ENCODE results near the gene TPRA1.
A peak's percentile ranks its signal among the peaks of the same experiment; 100 is the strongest.

TPRA1 gene

GRCh38 chr3:127560051-127560787 lies 30.3 kb downstream of the TPRA1 start:
- DNase-seq (ENCODE audit: low spot score): no peak

DNA sequence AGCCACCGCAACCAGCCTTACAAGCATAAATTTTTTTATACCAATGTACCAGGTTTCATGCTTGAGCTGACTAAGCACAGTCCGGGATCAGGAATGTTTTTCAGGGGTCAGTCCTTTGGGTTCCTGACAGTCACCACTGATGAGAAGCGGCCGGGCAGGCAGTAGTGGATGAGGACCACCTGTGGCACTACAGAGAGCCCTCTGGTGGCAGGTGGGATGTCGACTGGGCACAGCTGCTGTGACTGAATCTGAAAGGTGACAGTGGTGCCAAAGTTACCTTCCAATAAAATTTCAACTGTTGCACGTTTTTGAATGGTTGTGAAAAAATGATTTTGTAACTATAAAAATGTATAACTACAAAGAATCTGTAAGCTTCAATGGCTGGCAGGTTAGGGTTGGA lies 34.0 kb downstream of the TPRA1 start:
- DNase-seq (ENCODE audit: low spot score): no peak

- DNase-seq (ENCODE audit: low spot score): no peak
These were observed 35.4 kb downstream of the TPRA1 start for GRCh38 chr3:127555108-127555507.

DNA sequence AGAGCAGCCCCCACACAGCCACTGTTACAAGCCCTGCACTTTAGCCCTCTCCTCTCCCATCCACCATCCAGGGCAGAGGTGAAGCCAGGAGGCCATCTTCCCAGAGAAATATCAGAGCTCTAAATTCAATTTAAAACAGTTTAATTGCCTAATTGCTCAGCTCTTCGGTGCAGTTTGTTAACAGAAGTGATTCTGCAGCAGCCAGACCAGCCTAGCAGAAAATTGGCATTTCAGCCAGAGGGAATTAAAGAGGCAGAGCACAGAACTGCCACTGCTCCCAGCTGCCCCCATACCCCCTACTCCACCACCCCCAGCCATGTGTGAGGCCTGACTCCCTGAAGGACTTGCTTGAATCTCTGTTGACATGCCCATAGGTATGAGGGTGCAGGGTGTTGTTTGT lies 38.5 kb downstream of the TPRA1 start:
- DNase-seq (ENCODE audit: low spot score): no peak

DNA sequence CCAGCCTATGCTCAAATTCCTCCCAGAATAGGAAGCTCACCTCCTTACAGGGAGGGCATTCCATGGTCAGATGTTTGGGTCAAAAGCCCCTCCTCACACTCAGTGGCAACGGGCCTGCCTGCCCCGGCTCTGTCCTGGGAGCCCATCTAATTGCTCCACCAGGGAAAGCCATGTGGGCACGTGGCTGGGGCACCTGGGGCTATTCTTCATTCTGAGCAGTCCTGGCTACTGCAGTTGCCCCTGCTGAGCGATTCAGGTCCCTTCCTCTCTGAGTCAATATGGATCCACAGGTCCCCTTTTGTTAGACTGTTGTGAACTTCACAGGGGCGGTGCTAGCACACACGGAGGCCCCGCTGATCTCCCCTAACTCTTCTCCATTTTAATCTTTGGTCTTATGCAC lies 39.4 kb downstream of the TPRA1 start:
- DNase-seq (ENCODE audit: low spot score): no peak

DNA sequence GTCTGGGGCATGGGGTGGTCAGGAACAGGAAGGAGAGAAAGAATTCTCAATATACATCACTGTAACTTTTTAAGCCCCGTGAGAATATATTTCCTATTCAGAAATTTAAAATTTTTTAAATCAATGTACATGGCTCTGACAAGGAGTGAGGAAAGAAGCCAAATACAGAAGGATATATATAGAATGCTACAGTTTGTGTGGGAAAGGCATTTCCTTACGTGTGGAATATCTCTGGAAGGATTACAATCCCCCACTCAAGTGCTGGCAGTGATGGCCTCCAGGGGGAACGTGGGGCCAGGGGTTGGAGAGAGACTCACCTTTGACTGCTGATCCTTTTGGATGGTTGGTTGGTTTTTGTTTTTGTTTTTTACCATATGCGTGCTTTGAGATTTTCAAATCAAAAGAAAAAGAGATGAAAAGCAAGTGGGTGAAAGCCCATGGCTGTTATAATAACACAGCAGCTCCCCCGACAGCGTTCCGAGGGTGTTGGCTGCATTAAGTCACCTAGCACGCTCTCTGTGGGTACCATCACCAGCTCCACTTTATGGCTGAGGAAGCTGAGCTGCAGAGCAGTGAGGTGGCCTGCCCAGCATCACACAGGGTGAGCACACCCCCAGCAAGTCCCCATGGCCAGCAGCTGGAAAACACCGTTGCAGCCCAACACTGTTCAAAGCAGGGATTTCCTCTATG lies 39.9 kb downstream of the TPRA1 start:
- DNase-seq (ENCODE audit: low spot score): no peak

DNA sequence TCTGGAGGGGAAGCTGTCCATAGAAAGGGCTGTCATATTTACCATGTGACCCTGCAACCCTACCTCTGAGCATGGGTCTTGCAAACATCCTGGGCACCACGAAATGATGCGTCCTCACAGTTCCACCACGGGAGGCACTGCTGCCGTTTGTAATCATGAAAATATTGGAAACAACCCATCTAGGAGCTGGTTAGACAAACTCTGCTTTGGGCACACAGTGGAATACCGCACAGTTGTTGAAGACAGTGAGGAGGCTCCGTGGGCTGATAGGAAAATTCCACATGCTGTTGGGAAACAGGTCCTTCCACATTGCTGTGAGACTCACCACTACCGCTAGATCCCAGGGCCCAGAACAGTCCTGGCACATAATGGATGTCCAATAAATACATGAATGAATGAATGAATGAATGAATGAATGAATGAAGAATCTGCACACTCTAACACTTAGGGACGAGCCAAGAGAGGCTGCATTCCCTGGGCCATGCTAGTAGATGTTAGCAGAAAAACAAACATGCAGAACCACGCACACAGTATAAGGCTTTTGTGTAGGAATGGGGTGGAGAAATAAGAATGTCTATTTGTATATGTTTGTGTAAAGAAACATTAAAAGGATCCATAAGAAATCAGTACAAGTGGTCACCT lies 40.6 kb downstream of the TPRA1 start:
- no peak for DNase-seq (ENCODE audit: low spot score)

DNA sequence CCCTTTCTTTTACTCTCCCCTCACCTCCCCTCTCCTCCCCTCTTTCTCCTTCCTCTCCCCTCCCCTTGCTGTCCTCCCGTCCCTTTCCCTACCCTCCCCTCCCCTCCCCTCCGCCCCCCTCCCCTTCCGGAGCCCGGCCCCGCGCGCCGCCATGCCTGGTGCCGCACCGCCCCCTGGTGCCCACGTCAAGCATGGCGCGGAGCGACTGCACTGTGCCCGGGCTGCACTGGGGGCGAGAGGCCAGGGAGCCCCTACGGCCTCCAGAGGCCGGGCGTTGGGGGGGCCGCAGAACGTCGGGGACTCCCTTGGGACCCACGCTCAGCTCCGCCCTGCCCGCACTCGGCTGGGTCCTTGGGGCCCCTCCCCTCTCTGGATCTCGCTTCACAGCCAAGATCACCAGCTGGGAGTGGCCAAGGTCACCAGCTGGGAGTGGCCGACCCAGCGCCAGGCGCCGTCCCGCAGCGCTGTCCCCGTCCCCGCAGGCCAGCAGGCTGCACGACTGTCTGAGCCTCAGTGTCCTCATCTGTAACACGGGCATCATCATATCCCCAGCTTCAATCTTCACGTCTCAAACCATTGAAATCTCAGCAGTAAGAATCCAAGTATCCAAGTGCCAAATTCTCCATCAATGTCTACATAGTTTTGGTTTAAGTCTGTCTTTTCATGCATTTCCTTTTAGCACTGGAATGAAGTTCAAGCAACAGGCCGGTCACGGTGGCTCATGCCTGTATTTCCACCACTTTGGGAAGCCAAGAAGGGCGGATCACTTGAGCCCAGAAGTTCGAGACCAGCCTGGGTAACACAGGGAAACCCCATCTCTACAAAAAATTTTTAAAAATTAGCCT lies 42.5 kb downstream of the TPRA1 start:
- peak; percentile 68 for DNase-seq (ENCODE audit: low spot score)

- DNase-seq (ENCODE audit: low spot score): no peak
These were observed 43.4 kb downstream of the TPRA1 start for GRCh38 chr3:127546970-127547733.

DNA sequence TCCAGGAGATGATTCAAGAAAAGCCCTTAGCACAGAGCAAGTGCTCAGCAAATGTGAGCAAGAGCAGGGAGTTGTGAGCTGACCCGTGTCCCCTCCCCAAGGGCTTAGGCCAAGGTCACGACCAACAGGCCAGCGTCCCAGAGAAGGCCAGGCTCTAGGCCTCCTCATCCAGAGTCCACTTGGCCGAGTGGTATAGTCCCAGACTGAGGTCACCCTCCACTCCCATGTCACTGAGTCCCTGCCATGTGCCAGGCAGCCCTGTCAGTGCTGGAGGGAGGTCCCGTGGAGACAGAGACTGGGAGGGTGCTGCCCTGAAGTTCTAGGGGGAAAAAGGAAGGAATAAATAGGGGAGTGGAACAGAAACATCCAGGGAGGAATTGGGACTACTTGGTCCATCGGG lies 44.0 kb downstream of the TPRA1 start:
- no peak for DNase-seq (ENCODE audit: low spot score)

DNA sequence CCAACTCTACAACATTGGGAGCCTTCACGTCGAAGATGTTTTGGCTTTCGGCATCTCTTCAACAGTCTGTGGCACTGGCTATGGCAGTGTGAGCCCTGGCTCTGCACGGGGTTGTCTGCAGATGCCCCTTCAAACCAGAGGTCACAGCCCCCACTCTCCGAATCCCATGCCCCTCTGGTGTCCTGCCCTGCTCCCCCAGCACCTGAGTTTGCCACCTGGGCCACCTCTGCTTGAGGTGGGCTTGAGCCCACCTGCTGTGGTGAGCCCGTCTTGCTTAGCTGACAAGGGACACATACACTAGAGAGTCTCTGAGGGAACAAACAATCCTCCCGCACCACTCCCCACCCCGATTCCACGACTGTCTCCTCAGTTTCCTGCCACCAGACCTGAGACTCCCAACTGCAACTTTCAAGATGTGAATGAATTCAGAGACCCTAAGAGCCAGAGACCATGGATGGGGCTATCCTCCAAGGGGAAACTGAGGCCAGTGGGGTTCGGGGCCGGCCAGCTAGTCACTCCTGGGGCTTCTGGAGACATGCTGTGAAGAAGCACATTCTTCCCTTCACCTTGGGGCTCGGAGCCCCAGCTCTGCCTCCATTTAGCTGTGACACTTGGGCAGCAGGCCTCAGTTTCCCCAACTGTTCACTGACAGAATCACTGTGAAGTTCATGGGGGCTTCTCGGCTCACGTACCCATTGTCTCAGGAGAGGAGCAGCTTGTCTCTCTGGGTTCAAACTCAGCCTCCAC lies 44.6 kb downstream of the TPRA1 start:
- no peak for DNase-seq (ENCODE audit: low spot score)

- no peak for DNase-seq (ENCODE audit: low spot score)
These were observed 45.3 kb downstream of the TPRA1 start for GRCh38 chr3:127545216-127545615.

- no peak for DNase-seq (ENCODE audit: low spot score)
These were observed 45.7 kb downstream of the TPRA1 start for GRCh38 chr3:127544803-127545201.

DNA sequence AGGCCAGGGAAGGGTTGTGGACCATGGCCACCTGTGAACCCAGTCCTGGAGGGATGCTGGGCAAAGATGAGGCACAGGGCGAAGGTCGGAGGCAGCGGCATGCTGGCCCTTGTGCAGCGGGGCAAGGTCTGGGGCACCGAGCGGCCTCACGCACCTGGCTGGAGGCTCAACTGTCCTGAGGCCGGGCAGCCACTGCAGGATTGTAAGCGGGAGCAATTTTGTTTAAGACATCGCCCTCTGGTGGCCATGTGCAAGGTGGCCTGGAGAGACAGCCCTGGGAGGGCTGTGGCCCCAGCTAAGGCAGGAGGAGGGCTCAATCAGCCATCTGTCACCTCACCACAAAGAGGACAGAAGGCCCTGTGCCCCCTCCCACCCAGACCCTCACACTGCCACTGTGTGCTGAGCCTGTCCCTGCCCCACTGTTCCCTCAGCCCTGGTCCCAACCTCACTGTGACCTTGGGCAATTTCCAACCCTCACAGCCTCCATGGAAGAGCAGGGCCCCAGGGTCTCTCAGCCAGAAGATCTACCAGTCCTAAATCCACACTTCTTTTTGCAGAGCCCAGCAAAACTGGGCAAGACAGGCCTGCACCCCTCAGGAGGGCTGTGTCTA lies 46.2 kb downstream of the TPRA1 start:
- peak; percentile 62 for DNase-seq (ENCODE audit: low spot score)

- DNase-seq (ENCODE audit: low spot score): no peak
These were observed 47.1 kb downstream of the TPRA1 start for GRCh38 chr3:127543441-127543840.

DNA sequence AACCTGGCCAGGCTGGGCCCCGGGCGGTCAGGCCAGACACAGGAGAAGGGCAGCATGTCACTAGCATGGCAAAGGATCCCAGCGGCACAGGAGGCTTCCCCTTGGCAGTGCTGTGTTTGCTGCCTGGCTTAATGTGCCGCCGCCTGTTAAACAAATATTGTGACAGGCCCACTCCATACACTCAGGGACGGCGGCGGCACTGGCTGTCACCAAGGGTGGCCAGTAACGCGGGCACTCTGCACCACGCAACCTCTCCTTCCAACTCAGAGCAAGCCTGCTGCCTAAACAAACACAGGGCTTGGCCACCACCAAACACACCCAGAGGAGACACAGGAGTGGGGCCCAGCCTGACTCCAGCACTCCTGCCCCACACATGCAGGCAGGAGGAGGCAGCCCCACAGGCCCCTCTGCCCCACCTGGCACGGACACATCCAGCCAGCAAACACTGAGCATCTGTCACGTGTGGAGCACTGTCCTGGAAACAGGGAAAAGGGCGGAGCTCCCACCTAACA lies 48.0 kb downstream of the TPRA1 start:
- DNase-seq (ENCODE audit: low spot score): no peak

DNA sequence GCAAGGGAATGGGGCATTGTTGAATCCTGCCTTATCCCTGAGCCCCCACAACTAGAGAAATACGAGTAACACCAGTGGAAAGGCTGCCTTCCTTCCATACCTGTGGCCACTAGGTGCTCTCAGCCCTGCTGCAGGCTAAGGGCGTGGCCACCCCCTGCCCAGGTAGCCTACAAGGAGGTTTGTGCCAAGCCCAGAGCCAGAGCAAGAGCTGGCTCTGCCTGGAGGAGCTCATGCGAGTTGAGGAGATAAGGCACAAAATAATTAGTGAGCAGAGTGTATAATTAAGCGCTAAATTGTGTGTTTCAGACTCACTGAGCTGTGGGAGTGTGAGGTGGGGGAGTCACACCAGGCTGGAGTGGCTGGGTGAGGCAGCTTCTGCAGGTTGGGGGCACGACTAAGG lies 49.2 kb downstream of the TPRA1 start:
- DNase-seq (ENCODE audit: low spot score): no peak

DNA sequence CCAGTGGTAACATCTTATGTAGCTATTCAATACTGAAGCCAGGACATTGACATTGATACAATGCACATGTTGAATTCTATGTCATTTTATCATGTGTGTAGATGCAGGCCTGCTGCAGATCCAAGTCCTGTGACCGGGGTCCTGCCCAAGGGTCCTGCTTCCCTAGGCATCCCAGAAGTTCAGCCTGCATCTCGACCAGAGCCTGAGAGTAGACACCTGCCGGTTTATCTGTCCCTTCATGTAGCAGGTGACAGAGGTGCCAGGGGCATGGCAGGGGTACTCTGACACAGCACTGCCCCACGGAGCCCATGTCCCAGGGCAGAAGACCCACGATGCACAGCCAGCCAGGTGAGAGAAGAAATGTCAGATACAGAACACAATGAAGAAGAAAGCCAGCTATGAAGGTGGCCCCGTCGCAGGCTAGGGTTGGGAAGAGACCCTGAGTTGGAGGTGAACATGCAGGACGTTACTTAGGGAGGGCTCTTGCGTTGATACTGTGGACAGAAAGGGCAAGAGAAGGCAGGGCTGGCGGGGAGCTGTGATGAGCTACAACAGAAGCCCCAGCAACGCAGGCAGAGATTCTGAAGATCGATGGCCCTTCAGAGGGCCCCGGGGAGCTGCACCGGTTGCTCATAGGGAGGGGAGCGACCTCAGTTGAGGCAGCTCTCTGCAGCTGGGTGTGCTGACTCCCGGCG lies 51.0 kb downstream of the TPRA1 start:
- no peak for DNase-seq (ENCODE audit: low spot score)

- DNase-seq (ENCODE audit: low spot score): no peak
These were observed 52.0 kb downstream of the TPRA1 start for GRCh38 chr3:127538569-127538968.

Measured in LoVo (cell line).